Measurements from ENCODE around the gene GTSF1L. TPM values are rescaled to one million over a fixed set of nuclear protein-coding genes. Genes with fewer than 3 reads are reported as not detected.

Gene GTSF1L
- total RNA-seq, 1 experiment from 2014 or later, result not detected

DNA sequence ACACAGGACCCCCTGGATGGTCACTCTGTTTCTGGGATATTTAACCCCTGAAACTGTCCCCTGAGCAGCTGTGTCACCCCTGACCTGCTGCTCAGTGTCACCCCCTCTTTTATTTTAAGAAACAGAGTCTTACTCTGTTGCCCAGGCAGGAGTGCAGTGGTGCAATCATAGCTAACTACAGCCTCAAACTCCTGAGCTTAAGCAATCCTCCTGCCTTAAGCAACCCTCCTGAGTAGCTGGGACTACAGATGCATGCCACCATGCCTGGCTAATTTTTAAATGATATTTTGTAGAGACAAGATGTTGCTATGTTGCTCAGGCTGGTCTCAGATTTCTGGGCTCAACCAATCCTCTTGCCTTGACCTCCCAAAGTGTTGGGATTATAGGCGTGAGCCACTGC, 21.5 kb upstream of the GTSF1L start:
- no peak overlapping the region for H3K18ac ChIP-seq (ENCODE audit: insufficient read length, low read depth, low read length)
- H2AK5ac ChIP-seq (ENCODE audit: insufficient read length, low read length), result no peak overlapping the region
- H3K79me1 ChIP-seq (ENCODE audit: insufficient read depth, low read depth, low read length, poor library complexity, severe bottlenecking), result no peaks in the 10 kb centered on the region
- Mint-ChIP-seq H3K27me3 (ENCODE audit: low read depth) (peaks cover 12% of the 10 kb centered on the region), H3K4me1 (peaks cover 13 to 32% of the 10 kb centered on the region in 2 experiments), H3K27ac (no peak overlapping the region), H3K4me3 (no peak overlapping the region), H3K9me3 (no peaks in the 10 kb centered on the region), H3K36me3 (ENCODE audit: insufficient read depth in 1 of 3, low read depth in 3 of 3) (no peaks in the 10 kb centered on the region)
- H3K27me3 ChIP-seq (ENCODE audit: insufficient read depth, low read length), result no peaks in the 10 kb centered on the region
- no peaks in the 10 kb centered on the region for H3K79me2 ChIP-seq (ENCODE audit: insufficient read depth, low read length)
- WGBS (ENCODE audit: extremely low coverage, insufficient read length, low lambda C conversion rate), result no CpG with 5 or more reads among the region's 1 CpG
- H3K14ac ChIP-seq (ENCODE audit: insufficient read depth, low read length), result no peak overlapping the region
- TF ChIP-seq, protein P1, sequence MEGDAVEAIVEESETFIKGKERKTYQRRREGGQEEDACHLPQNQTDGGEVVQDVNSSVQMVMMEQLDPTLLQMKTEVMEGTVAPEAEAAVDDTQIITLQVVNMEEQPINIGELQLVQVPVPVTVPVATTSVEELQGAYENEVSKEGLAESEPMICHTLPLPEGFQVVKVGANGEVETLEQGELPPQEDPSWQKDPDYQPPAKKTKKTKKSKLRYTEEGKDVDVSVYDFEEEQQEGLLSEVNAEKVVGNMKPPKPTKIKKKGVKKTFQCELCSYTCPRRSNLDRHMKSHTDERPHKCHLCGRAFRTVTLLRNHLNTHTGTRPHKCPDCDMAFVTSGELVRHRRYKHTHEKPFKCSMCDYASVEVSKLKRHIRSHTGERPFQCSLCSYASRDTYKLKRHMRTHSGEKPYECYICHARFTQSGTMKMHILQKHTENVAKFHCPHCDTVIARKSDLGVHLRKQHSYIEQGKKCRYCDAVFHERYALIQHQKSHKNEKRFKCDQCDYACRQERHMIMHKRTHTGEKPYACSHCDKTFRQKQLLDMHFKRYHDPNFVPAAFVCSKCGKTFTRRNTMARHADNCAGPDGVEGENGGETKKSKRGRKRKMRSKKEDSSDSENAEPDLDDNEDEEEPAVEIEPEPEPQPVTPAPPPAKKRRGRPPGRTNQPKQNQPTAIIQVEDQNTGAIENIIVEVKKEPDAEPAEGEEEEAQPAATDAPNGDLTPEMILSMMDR (conservative IDR thresholded peaks at IDR 0.05), result no peak
- no peak overlapping the region for H3K4me2 ChIP-seq (ENCODE audit: insufficient read depth, insufficient read length, low read length)
- DNase-seq, result no peak
- no peak overlapping the region for H2BK15ac ChIP-seq (ENCODE audit: low read depth, low read length)
- no peak overlapping the region for H4K5ac ChIP-seq (ENCODE audit: insufficient read length, low read depth, low read length)
- H4K20me1 ChIP-seq (ENCODE audit: control insufficient read depth, insufficient read depth, insufficient read length), result no peaks in the 10 kb centered on the region
- H3K9ac ChIP-seq (ENCODE audit: extremely low read depth, insufficient read length, low read length), result no peak overlapping the region
- no peaks in the 10 kb centered on the region for H3K23me2 ChIP-seq (ENCODE audit: insufficient read length, low read depth, low read length, poor library complexity, severe bottlenecking)
- no peak overlapping the region for H2BK120ac ChIP-seq (ENCODE audit: low read depth, low read length, poor library complexity, severe bottlenecking)
- H4K8ac ChIP-seq (replicated peaks; ENCODE audit: insufficient read length, low read depth, low read length), result no peak overlapping the region
- H3K56ac ChIP-seq (ENCODE audit: insufficient read length, low read depth, low read length), result no peak overlapping the region
- no peak overlapping the region for H3T11ph ChIP-seq (ENCODE audit: low read length)
- H3K27ac ChIP-seq (ENCODE audit: insufficient read length, low read depth, low read length), result no peak overlapping the region
- no peak overlapping the region for H3K4ac ChIP-seq (ENCODE audit: low read depth, low read length)
- H3K23ac ChIP-seq (ENCODE audit: insufficient read length, low read depth, low read length), result no peak overlapping the region
- no peak overlapping the region for H2BK12ac ChIP-seq (ENCODE audit: insufficient read length, low read depth, low read length)
- H3K9me3 ChIP-seq (ENCODE audit: control insufficient read depth, low read depth, low read length), result no peaks in the 10 kb centered on the region
- no peak overlapping the region for H2BK20ac ChIP-seq (ENCODE audit: low read depth, low read length, poor library complexity, severe bottlenecking)
- H2BK5ac ChIP-seq (ENCODE audit: insufficient read length, low read length), result no peak overlapping the region
- no peak overlapping the region for H2AFZ ChIP-seq (ENCODE audit: low read length)
- H4K91ac ChIP-seq (ENCODE audit: insufficient read length, low read depth, low read length), result no peak overlapping the region
- no peaks in the 10 kb centered on the region for H3K4me1 ChIP-seq (ENCODE audit: insufficient read depth, low read length)
